ENCODE data around the gene PLXNA2. TPM values are rescaled to one million over a fixed set of nuclear protein-coding genes. Genes with fewer than 3 reads are reported as not detected.

Gene PLXNA2
- total and polyA plus RNA-seq, 3 donors from 2014 or later: 4.1 to 5.5 (median 4.7) TPM

- Histone ChIP-seq H3K4me1 (peaks cover 20% of the 10 kb centered on the region), H3K27ac (peak overlapping the region in 1 of 2 donors; percentile 3), H3K4me3 (no peak overlapping the region), H3K36me3 (ENCODE audit: low read depth, missing control alignments) (no peaks in the 10 kb centered on the region), H3K9me3 (no peaks in the 10 kb centered on the region), H3K27me3 (no peaks in the 10 kb centered on the region)
- TF ChIP-seq CTCF (IDR thresholded peaks at IDR 0.05): no peak
- TF ChIP-seq POLR2A (IDR thresholded peaks at IDR 0.05): no peak
- intact Hi-C loops (cut with DNase I; ENCODE audit: low total_unique reads): no loop called here
- DNase-seq: no peak
- 83% methylated on average over 9 of the region's 9 CpGs for WGBS, 2 donors
Measured at GRCh38 chr1:208235356-208235981, 8.7 kb downstream of the PLXNA2 start.

GRCh38 chr1:208234721-208235120 lies 9.5 kb downstream of the PLXNA2 start:
- H3K27me3 ChIP-seq: no peaks in the 10 kb centered on the region
- no peak for TF ChIP-seq CTCF (IDR thresholded peaks at IDR 0.05)
- TF ChIP-seq POLR2A (IDR thresholded peaks at IDR 0.05): no peak
- 92 to 94% methylated on average over 5 of the region's 5 CpGs for WGBS, 2 donors
- H3K36me3 ChIP-seq (ENCODE audit: low read depth, missing control alignments): no peaks in the 10 kb centered on the region
- H3K27ac ChIP-seq: no peak overlapping the region
- no peak for DNase-seq
- H3K4me3 ChIP-seq: no peak overlapping the region
- peaks cover 20% of the 10 kb centered on the region for H3K4me1 ChIP-seq
- H3K9me3 ChIP-seq: no peaks in the 10 kb centered on the region
- intact Hi-C loops (cut with DNase I; ENCODE audit: low total_unique reads): no loop called here

DNA sequence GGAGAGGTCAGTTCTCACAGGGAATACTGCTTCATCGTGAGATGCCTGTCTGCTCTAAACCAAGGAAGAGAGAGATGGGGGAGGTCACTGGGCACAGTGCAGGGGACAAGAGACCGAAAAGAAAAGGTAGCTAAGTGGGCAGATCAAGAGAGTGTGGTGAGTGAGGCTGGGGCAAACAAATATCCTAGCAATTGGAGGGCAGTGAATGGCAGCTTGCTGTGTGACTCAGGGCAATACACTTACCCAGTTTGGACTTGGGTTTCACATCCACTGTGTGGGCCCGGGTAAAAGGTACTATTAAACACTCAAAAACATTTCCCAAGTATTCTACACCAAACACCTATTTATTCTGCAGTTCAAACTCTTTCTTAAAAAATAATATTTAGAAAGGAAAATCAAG lies 10.2 kb downstream of the PLXNA2 start:
- H3K27me3 ChIP-seq: no peaks in the 10 kb centered on the region
- intact Hi-C loops (cut with DNase I; ENCODE audit: low total_unique reads): no loop called here
- H3K4me1 ChIP-seq: peaks cover 20% of the 10 kb centered on the region
- no peak for TF ChIP-seq POLR2A (IDR thresholded peaks at IDR 0.05)
- H3K27ac ChIP-seq: no peak overlapping the region
- 73 to 76% methylated on average over 3 of the region's 3 CpGs for WGBS, 2 donors
- H3K36me3 ChIP-seq (ENCODE audit: low read depth, missing control alignments): no peaks in the 10 kb centered on the region
- H3K9me3 ChIP-seq: no peaks in the 10 kb centered on the region
- no peak overlapping the region for H3K4me3 ChIP-seq
- DNase-seq: no peak

DNA sequence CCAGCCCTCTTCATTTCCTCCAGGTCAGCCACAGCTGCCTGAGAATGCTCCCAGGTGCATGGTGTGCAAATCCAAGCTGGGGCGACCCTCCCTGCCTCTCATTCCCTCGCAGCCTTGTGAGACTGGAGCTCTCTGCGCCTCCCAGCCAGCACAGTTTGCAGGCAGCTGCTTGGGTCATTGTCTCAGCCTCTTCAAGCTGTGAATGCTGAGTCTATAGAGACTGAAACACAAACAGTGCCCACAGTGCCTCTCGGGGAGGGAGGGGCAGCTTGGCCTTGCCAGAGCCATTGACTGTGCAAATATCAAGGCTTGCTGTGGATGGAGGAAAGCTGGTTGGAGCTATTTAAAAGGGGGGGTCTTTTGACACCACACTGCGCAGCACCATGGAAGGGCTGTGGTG lies 10.6 kb downstream of the PLXNA2 start:
- Histone ChIP-seq H3K4me1 (peaks cover 15% of the 10 kb centered on the region), H3K27me3 (no peaks in the 10 kb centered on the region), H3K4me3 (no peak overlapping the region), H3K27ac (no peak overlapping the region), H3K9me3 (no peaks in the 10 kb centered on the region), H3K36me3 (ENCODE audit: low read depth, missing control alignments) (no peaks in the 10 kb centered on the region)
- 75 to 80% methylated on average over 2 to 5 of the region's 5 CpGs for WGBS, 2 donors
- TF ChIP-seq CTCF (IDR thresholded peaks at IDR 0.05): no peak
- TF ChIP-seq POLR2A (IDR thresholded peaks at IDR 0.05): no peak
- no peak for DNase-seq
- intact Hi-C loops (cut with DNase I; ENCODE audit: low total_unique reads): no loop called here

DNA sequence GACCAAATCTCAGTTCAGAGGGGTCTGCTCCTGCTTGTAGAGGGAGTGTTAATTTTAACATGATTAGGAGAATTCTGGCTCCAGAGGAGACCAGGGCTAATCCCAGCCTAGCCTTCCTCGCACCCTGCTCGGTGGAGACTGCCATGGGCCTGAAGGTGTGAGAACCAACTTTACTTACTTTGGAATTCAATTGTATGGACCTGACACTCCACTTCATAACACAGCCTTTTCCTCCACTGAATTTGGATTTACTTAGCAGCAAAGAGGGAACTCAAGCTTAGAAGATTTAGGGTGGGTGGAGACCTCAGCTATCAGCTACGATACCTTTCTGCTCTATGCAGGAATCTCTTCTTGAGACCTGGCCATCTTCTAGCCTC lies 11.5 kb downstream of the PLXNA2 start:
- WGBS, 2 donors: 93 to 99% methylated on average over 3 of the region's 3 CpGs
- H3K4me1 ChIP-seq: peaks cover 15% of the 10 kb centered on the region
- H3K27ac ChIP-seq: no peak overlapping the region
- H3K9me3 ChIP-seq: no peaks in the 10 kb centered on the region
- H3K36me3 ChIP-seq (ENCODE audit: low read depth, missing control alignments): no peaks in the 10 kb centered on the region
- H3K27me3 ChIP-seq: no peaks in the 10 kb centered on the region
- TF ChIP-seq CTCF (IDR thresholded peaks at IDR 0.05) (no peak), POLR2A (IDR thresholded peaks at IDR 0.05) (no peak)
- no peak for DNase-seq
- intact Hi-C loops (cut with DNase I; ENCODE audit: low total_unique reads): no loop called here
- H3K4me3 ChIP-seq: no peak overlapping the region
